ENCODE measurements around the gene MAT1A.

The MAT1A gene

DNA sequence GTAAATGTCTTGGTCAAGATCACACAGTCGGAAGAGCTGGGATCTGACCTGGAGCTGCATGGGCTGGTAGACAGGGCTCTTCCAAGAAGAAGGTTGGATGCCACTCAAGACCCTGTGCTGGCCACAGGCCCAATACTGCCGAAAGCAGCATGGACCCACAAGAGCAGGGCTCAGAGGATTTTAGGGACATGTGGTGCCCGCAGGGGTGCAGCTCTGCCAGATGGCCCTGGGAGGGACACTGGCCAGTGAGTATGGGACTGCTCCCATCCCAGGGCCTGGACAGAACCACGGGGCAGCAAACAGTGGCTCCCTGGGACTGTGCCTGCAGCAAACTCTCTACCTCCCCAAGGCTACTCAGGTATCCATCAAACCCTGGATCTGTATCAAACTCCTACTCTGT, 12.4 kb downstream of the MAT1A start:
- DNase-seq (ENCODE audit: insufficient read length, low spot score) (no peak), FAIRE-seq (no peak)
- TF ChIP-seq, protein P1, sequence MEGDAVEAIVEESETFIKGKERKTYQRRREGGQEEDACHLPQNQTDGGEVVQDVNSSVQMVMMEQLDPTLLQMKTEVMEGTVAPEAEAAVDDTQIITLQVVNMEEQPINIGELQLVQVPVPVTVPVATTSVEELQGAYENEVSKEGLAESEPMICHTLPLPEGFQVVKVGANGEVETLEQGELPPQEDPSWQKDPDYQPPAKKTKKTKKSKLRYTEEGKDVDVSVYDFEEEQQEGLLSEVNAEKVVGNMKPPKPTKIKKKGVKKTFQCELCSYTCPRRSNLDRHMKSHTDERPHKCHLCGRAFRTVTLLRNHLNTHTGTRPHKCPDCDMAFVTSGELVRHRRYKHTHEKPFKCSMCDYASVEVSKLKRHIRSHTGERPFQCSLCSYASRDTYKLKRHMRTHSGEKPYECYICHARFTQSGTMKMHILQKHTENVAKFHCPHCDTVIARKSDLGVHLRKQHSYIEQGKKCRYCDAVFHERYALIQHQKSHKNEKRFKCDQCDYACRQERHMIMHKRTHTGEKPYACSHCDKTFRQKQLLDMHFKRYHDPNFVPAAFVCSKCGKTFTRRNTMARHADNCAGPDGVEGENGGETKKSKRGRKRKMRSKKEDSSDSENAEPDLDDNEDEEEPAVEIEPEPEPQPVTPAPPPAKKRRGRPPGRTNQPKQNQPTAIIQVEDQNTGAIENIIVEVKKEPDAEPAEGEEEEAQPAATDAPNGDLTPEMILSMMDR (IDR thresholded peaks at IDR 0.05; ENCODE audit: insufficient read depth, missing control alignments): no peak

DNA sequence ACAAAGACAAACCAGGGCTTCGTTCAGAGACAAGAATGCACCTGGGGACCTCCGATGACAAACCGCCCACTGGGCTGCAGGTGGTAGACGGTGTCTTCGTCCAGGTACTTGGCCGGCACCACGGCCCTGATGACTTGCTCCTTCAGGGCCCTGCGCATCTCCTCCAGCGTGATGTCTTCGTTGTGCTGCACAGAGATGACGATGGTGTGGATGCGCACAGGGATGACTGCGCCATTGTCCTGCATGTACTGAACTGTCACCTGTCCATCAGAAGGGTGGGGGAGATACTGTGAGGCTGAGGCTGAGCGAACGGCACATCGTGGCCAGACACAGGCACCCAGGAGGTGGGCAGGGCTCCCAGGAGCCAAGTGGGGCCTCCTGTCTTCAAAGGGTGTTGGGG, 13.1 kb downstream of the MAT1A start:
- no peak for FAIRE-seq
- TF ChIP-seq, protein P1 (IDR thresholded peaks at IDR 0.05; ENCODE audit: insufficient read depth, missing control alignments): no peak
- DNase-seq (ENCODE audit: insufficient read length, low spot score): no peak

DNA sequence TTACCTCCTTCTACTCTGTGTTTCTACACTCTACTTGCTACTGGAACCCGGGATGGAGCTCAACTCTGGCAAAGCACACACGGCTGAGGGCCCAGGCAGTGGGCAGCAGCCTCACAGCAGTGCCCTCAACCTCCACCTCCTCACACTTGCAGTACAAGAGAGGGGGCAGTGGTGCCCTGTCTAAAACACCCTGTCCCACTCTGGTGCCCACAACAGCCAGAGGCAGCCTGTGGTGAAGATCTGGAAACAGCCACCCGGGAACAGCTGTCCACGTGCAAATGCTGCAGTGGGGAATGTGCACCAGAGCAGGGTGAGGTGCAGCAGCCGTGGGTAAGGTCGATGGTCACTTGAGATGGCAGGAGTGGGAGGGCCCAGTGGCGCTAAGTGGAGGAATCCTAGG, 13.7 kb downstream of the MAT1A start:
- TF ChIP-seq, protein P1 (IDR thresholded peaks at IDR 0.05; ENCODE audit: insufficient read depth, missing control alignments): no peak
- no peak for DNase-seq (ENCODE audit: insufficient read length, low spot score)
- FAIRE-seq: no peak

DNA sequence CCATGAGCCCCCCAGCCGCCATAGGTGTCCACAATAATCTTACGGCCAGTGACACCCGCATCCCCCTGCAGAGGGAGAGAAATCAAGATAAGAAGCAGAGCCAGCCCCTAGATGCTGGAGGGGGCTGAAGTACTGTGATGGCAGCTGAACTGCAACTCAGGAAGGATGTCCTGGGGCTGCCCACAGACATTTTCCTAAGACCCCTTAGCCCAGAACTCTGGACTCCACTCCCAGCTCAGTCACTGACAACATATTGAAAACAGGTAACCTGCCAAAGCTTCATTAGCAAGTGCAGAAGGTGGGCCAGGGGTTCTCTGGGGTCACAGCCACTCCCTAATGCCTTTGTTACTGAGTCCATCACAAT, 14.3 kb downstream of the MAT1A start:
- FAIRE-seq (no peak), DNase-seq (ENCODE audit: insufficient read length, low spot score) (no peak)
- TF ChIP-seq, protein P1 (IDR thresholded peaks at IDR 0.05; ENCODE audit: insufficient read depth, missing control alignments): no peak

DNA sequence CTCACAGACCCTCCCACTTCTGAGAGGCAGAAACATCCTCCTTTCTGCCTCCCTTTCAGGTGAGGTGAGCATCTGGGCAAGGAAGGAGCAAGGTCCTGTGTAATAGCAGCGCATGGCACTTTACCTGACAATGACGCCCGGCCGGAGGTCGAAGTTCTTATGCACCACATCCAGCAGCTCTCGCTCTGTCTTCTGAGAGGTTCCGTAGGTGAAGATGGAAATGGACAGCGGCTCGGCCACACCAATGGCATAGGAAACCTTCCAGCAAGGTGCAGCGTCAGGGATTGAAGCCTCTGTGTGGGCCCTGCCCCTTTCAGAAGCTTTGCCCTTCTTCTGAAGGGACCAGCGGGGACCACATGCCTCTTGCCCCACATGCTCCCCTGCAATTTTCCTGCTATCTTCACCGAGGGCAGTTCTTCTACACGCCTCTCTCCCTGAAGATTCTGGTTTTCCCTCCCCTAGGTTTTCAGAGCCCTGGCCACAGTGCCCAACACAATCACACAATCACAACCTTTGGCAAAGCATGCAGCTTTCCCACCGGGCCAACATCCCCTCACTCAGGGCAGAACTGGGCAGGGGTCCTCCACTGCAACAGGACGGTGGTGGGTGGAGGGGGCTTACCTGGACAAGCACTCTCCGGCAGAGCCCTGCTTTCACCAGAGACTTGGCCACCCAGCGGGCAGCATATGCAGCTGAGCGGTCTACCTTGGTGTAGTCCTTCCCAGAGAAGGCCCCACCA, 14.9 kb downstream of the MAT1A start:
- DNase-seq (ENCODE audit: insufficient read length, low spot score) (no peak), FAIRE-seq (no peak)
- TF ChIP-seq, protein P1 (IDR thresholded peaks at IDR 0.05; ENCODE audit: insufficient read depth, missing control alignments): no peak

DNA sequence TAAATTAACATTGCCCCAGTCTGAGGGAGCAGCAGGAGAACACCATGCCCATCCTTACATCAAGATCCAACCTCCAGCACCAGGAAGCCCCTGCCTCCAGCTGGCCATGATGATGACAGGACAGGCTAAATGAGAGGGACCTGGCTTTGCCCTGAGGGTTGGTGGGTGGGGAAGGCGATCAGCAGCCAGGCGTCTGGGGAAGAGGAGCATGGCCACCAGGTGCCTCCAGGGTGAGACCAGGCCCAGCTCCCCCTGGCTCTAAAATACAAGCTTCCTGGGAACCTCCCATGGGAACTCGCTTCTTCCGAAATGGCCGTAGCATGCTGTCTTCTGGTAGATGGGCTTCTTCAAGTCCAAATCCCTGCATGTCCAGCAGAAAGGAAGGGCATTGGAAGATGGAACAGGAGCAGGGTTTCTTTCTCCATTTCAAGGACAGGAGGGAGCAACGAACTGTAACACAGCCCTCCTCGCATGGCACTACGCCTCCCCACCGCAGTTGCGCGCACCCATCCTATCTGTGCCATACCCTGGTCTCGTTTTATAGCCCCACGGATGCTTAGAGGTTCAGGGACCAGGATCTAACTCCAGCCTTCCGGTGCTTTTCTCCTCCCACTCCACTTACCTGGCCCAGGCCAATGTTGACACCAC, 15.8 kb downstream of the MAT1A start:
- DNase-seq (ENCODE audit: insufficient read length, low spot score) (no peak), FAIRE-seq (no peak)
- TF ChIP-seq, protein P1 (IDR thresholded peaks at IDR 0.05; ENCODE audit: insufficient read depth, missing control alignments): no peak
